Calu3 (cell line): ENCODE results near the gene GLS. TPM values are rescaled to one million over a fixed set of nuclear protein-coding genes. Genes with fewer than 3 reads are reported as not detected.

Experiments
- BruUV-seq: library from RNA; stranded (reverse); fragments of 400-500 nt; replicated peaks from 2 replicates; lab custom pipeline; 2021; lab: Mats Ljungman, UMichigan
- CTCF ChIA-PET: fragments of 300-600 bp; sonication (Branson Sonifier 250); formaldehyde crosslinking; loops from one replicate; lab custom pipeline; 2022; ENCODE audit warnings: antibody characterized with exemption; lab: Charles Lee
- DNase-seq: peaks from one replicate; pipeline ENCODE4 v3.0.0; 2022
- H3K27ac Mint-ChIP-seq: one replicate; pipeline ENCODE4 v1.8.0; 2022; ENCODE audit warnings: mixed read lengths; ENCODE audit not compliant: unreplicated experiment
- H3K27me3 Mint-ChIP-seq: one replicate; pipeline ENCODE4 v1.8.0; 2022; ENCODE audit warnings: mixed read lengths; ENCODE audit not compliant: unreplicated experiment
- H3K36me3 Mint-ChIP-seq: one replicate; pipeline ENCODE4 v1.8.0; 2022; ENCODE audit warnings: mild to moderate bottlenecking, moderate library complexity, mixed read lengths; ENCODE audit not compliant: insufficient read depth, unreplicated experiment
- H3K4me1 Mint-ChIP-seq: one replicate; pipeline ENCODE4 v1.8.0; 2022; ENCODE audit warnings: mild to moderate bottlenecking, low read depth, mixed read lengths; ENCODE audit not compliant: unreplicated experiment
- H3K4me3 Mint-ChIP-seq: one replicate; pipeline ENCODE4 v1.8.0; 2022; ENCODE audit warnings: mild to moderate bottlenecking, low read depth, moderate library complexity, mixed read lengths; ENCODE audit not compliant: unreplicated experiment
- H3K9me3 Mint-ChIP-seq: one replicate; pipeline ENCODE4 v1.8.0; 2022; ENCODE audit warnings: low read depth, mixed read lengths; ENCODE audit not compliant: unreplicated experiment
- intact Hi-C: fragments of 100-400 bp; cut with micrococcal nuclease; formaldehyde crosslinking; loops from one replicate; pipeline ENCODE4 v1.10.0; 2022; ENCODE audit not compliant: unreplicated experiment
- total RNA-seq: library from RNA; stranded (reverse); gene quantifications from 2 replicates; pipeline ENCODE4 v1.2.3, GENCODE V29; 2022
- TF ChIP-seq, protein P1 (sequence below): fragments of 200-600 bp; IDR thresholded peaks from one replicate; pipeline ENCODE4 v1.8.0; 2022; ENCODE audit warnings: antibody characterized with exemption; ENCODE audit not compliant: unreplicated experiment

GLS gene
- total RNA-seq, 1 experiment from 2014 or later: 115 TPM

DNA sequence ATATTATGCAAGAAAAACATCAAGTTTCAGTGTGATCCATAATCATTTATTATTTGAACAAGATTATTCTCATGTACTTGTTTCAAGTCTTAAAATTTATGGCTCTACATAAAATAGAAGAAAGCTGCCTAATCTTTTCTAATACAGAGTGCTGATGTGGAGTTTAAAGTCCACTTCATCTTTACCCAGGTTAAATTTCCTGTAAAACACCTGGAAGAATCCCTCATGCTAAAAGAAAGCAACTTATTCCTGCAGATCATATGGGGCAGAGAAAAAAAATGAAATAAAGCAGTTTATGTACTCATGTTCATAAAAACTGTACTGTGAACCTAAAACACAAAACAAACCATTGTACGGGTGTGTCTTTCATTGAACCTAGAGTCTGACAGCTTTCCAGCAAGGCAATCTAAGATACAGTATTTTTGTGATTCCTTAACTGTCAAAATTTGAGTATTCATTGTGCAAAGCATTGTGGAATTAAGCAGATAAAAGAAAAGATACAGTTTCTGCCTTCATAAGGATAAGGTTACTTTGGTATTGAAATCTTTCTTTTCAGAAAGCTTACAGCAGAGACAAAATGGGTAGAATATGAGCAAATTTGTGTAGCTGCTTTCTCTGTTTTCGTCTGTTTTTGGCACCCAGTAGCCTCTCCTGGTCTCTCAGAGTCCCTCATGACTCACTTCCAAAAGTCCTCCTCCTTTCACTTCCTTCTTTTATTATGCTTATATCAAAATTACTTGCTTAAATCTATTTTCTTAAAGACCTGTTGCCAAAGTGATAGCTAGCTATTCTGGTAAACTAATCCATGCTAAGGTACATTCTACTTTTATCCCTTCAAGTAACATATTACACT, 26.9 kb upstream of the GLS start:
- no peaks in the 10 kb centered on the region for H3K9me3 Mint-ChIP-seq
- H3K4me3 Mint-ChIP-seq: no peak overlapping the region
- peaks cover 23% of the 10 kb centered on the region for H3K4me1 Mint-ChIP-seq
- H3K36me3 Mint-ChIP-seq: no peaks in the 10 kb centered on the region
- no peak for DNase-seq
- no TSS peak for BruUV-seq
- intact Hi-C loops: no loop called here
- H3K27me3 Mint-ChIP-seq: no peaks in the 10 kb centered on the region
- CTCF ChIA-PET: no interaction called here
- no peak overlapping the region for H3K27ac Mint-ChIP-seq
- TF ChIP-seq, protein P1, sequence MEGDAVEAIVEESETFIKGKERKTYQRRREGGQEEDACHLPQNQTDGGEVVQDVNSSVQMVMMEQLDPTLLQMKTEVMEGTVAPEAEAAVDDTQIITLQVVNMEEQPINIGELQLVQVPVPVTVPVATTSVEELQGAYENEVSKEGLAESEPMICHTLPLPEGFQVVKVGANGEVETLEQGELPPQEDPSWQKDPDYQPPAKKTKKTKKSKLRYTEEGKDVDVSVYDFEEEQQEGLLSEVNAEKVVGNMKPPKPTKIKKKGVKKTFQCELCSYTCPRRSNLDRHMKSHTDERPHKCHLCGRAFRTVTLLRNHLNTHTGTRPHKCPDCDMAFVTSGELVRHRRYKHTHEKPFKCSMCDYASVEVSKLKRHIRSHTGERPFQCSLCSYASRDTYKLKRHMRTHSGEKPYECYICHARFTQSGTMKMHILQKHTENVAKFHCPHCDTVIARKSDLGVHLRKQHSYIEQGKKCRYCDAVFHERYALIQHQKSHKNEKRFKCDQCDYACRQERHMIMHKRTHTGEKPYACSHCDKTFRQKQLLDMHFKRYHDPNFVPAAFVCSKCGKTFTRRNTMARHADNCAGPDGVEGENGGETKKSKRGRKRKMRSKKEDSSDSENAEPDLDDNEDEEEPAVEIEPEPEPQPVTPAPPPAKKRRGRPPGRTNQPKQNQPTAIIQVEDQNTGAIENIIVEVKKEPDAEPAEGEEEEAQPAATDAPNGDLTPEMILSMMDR: no peak

DNA sequence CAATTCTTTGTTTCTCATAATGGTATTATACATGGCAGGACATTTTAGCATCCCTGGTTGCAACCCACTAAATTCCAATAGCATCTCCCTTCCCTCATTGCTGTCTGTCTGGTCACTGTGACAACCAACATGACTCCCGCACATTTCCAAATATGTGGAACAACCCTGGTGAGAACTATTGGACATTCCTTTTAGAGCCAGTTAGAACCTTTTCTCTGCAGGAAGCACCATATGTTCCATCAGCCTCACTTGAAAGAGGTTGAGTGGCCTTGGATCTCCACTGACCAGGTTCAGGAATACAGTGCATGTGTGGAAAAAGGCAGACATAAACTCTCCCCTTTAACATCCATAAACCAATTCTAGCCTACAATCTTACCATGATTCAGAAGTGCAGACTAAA, 25.9 kb upstream of the GLS start:
- intact Hi-C loops: no loop called here
- H3K27ac Mint-ChIP-seq: no peak overlapping the region
- H3K4me1 Mint-ChIP-seq: peaks cover 27% of the 10 kb centered on the region
- no peaks in the 10 kb centered on the region for H3K27me3 Mint-ChIP-seq
- H3K4me3 Mint-ChIP-seq: no peak overlapping the region
- H3K9me3 Mint-ChIP-seq: no peaks in the 10 kb centered on the region
- no peak for DNase-seq
- CTCF ChIA-PET: no interaction called here
- TF ChIP-seq, protein P1: no peak
- no TSS peak for BruUV-seq
- H3K36me3 Mint-ChIP-seq: no peaks in the 10 kb centered on the region

DNA sequence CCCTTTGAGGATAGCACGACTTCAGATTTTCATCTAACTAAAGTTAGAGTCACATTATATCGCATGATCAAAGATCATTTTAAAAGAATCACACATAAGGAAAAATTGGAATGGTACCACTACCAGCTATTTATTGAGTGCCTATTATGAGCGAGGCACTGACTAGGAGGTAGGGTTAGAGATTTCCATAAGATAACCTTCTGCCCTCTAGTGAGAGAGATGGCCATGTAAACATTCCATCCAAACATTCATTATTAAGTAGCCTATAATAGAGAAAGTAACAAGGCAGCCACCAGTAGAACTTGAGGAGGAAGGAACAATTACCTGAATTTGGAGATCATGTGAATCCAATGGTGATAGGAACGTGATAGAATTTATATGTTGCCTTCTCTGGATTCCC, 25.4 kb upstream of the GLS start:
- Mint-ChIP-seq H3K36me3 (no peaks in the 10 kb centered on the region), H3K9me3 (no peaks in the 10 kb centered on the region), H3K4me3 (no peak overlapping the region), H3K4me1 (peaks cover 31% of the 10 kb centered on the region), H3K27ac (no peak overlapping the region), H3K27me3 (no peaks in the 10 kb centered on the region)
- TF ChIP-seq, protein P1: no peak
- no TSS peak for BruUV-seq
- no peak for DNase-seq
- CTCF ChIA-PET: no interaction called here
- intact Hi-C loops: no loop called here

DNA sequence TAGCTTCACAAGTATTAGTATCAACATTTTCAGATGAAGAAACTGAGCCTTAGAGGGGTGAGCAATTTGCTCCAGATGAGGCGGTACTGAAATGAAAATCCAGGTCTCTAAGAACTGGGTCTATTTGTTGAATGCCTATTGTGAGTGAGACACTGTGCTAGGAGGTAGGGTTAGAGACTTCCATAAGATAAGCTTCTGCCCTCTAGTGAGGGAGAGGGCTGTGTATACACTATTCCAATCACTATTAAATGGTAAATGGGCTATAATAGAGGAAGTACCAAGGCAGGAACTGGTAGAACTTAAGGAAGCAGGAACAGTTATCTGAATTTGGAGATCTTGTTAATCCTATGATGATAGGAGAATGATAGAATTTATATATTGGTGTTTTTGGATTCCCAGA, 23.6 kb upstream of the GLS start:
- H3K4me3 Mint-ChIP-seq: no peak overlapping the region
- no peak overlapping the region for H3K27ac Mint-ChIP-seq
- intact Hi-C loops: no loop called here
- TF ChIP-seq, protein P1: no peak
- CTCF ChIA-PET: interaction anchor here (0.6 kb wide), 1 partner anchor 17 kb away, joined by 6 read pairs; no protein-coding TSS in a partner anchor
- H3K4me1 Mint-ChIP-seq: peaks cover 31% of the 10 kb centered on the region
- no peaks in the 10 kb centered on the region for H3K27me3 Mint-ChIP-seq
- H3K9me3 Mint-ChIP-seq: no peaks in the 10 kb centered on the region
- H3K36me3 Mint-ChIP-seq: no peaks in the 10 kb centered on the region
- no peak for DNase-seq
- BruUV-seq: no TSS peak
